Measurements from ENCODE around the gene SLC6A1. TPM values are rescaled to one million over a fixed set of nuclear protein-coding genes. Genes with fewer than 3 reads are reported as not detected.

Gene SLC6A1
- total and polyA plus RNA-seq, 4 donors = 0.87 to 4.5 (median 1.3) TPM

GRCh38 chr3:11062704-11063103 lies 70.2 kb downstream of the SLC6A1 start:
- peaks cover 0 to 2% (median 0%) of the 10 kb centered on the region in 5 donors for H3K4me1 ChIP-seq (ENCODE audit: control insufficient read depth in 5 of 5, insufficient read depth in 5 of 5, low read length in 5 of 5)
- no peak overlapping the region for H3K4me3 ChIP-seq
- TF ChIP-seq CTCF (IDR thresholded peaks at IDR 0.05; ENCODE audit: control extremely low read depth, extremely low read depth) = no peak
- 80 to 87% methylated on average over 7 of the region's 7 CpGs for WGBS, 2 donors
- no peaks in the 10 kb centered on the region for H3K36me3 ChIP-seq (ENCODE audit: control insufficient read depth in 4 of 4, insufficient read depth in 4 of 4, low read length in 4 of 4)
- no peak for ATAC-seq (ENCODE audit: insufficient read depth, low FRiP score)
- peaks cover 0 to 8% (median 0%) of the 10 kb centered on the region in 3 donors for H3K27me3 ChIP-seq (ENCODE audit: control insufficient read depth in 3 of 3, insufficient read depth in 3 of 3, low read length in 2 of 3)
- no peak overlapping the region for H3K9ac ChIP-seq (ENCODE audit: insufficient read depth in 1 of 2, low read length in 2 of 2)
- no peak for DNase-seq
- H3K27ac ChIP-seq (ENCODE audit: low read depth in 1 of 2, low read length in 1 of 2) = no peak overlapping the region
- peaks cover 0 to 8% (median 2%) of the 10 kb centered on the region in 4 donors for H3K9me3 ChIP-seq (ENCODE audit: control insufficient read depth in 4 of 4, insufficient read depth in 3 of 4, low read length in 3 of 4)

- Histone ChIP-seq H3K27ac (ENCODE audit: low read depth in 1 of 2, low read length in 1 of 2) (no peak overlapping the region), H3K9ac (ENCODE audit: insufficient read depth in 1 of 2, low read length in 2 of 2) (no peak overlapping the region), H3K4me1 (ENCODE audit: control insufficient read depth in 5 of 5, insufficient read depth in 5 of 5, low read length in 5 of 5) (no peaks in the 10 kb centered on the region), H3K36me3 (ENCODE audit: control insufficient read depth in 4 of 4, insufficient read depth in 4 of 4, low read length in 4 of 4) (no peaks in the 10 kb centered on the region), H3K4me3 (no peak overlapping the region), H3K9me3 (ENCODE audit: control insufficient read depth in 4 of 4, insufficient read depth in 3 of 4, low read length in 3 of 4) (peaks cover 0 to 6% (median 3%) of the 10 kb centered on the region in 4 donors), H3K27me3 (ENCODE audit: control insufficient read depth in 3 of 3, insufficient read depth in 3 of 3, low read length in 2 of 3) (no peaks in the 10 kb centered on the region)
- ATAC-seq (ENCODE audit: insufficient read depth, low FRiP score) = no peak
- no peak for DNase-seq
- WGBS, 2 donors = 86 to 93% methylated on average over 26 of the region's 26 CpGs
- TF ChIP-seq CTCF (IDR thresholded peaks at IDR 0.05; ENCODE audit: control extremely low read depth, extremely low read depth) = no peak
Observed at GRCh38 chr3:11071096-11071755, 78.7 kb downstream of the SLC6A1 start.

GRCh38 chr3:11072631-11073030 lies 80.1 kb downstream of the SLC6A1 start:
- 57 to 63% methylated on average over 5 of the region's 5 CpGs for WGBS, 2 donors
- no peaks in the 10 kb centered on the region for H3K27me3 ChIP-seq (ENCODE audit: control insufficient read depth in 3 of 3, insufficient read depth in 3 of 3, low read length in 2 of 3)
- no peaks in the 10 kb centered on the region for H3K4me1 ChIP-seq (ENCODE audit: control insufficient read depth in 5 of 5, insufficient read depth in 5 of 5, low read length in 5 of 5)
- no peak for ATAC-seq (ENCODE audit: insufficient read depth, low FRiP score)
- H3K9ac ChIP-seq (ENCODE audit: insufficient read depth in 1 of 2, low read length in 2 of 2) = no peak overlapping the region
- no peak overlapping the region for H3K27ac ChIP-seq (ENCODE audit: low read depth in 1 of 2, low read length in 1 of 2)
- no peak for DNase-seq
- H3K36me3 ChIP-seq (ENCODE audit: control insufficient read depth in 4 of 4, insufficient read depth in 4 of 4, low read length in 4 of 4) = no peaks in the 10 kb centered on the region
- H3K9me3 ChIP-seq (ENCODE audit: control insufficient read depth in 4 of 4, insufficient read depth in 3 of 4, low read length in 3 of 4) = peaks cover 0 to 5% (median 2%) of the 10 kb centered on the region in 4 donors
- H3K4me3 ChIP-seq = no peak overlapping the region
- no peak for TF ChIP-seq CTCF (IDR thresholded peaks at IDR 0.05; ENCODE audit: control extremely low read depth, extremely low read depth)

GRCh38 chr3:11074011-11074410 lies 81.5 kb downstream of the SLC6A1 start:
- no peak overlapping the region for H3K4me3 ChIP-seq
- ATAC-seq (ENCODE audit: insufficient read depth, low FRiP score) (no peak), DNase-seq (no peak)
- no peak overlapping the region for H3K27ac ChIP-seq (ENCODE audit: low read depth in 1 of 2, low read length in 1 of 2)
- no peak overlapping the region for H3K9ac ChIP-seq (ENCODE audit: insufficient read depth in 1 of 2, low read length in 2 of 2)
- H3K4me1 ChIP-seq (ENCODE audit: control insufficient read depth in 5 of 5, insufficient read depth in 5 of 5, low read length in 5 of 5) = no peaks in the 10 kb centered on the region
- no peak for TF ChIP-seq CTCF (IDR thresholded peaks at IDR 0.05; ENCODE audit: control extremely low read depth, extremely low read depth)
- no peaks in the 10 kb centered on the region for H3K36me3 ChIP-seq (ENCODE audit: control insufficient read depth in 4 of 4, insufficient read depth in 4 of 4, low read length in 4 of 4)
- no peaks in the 10 kb centered on the region for H3K9me3 ChIP-seq (ENCODE audit: control insufficient read depth in 4 of 4, insufficient read depth in 3 of 4, low read length in 3 of 4)
- whole genome bisulfite sequencing, 2 donors = 15 to 58% methylated on average over 2 of the region's 2 CpGs
- H3K27me3 ChIP-seq (ENCODE audit: control insufficient read depth in 3 of 3, insufficient read depth in 3 of 3, low read length in 2 of 3) = no peaks in the 10 kb centered on the region

All from lung (tissue), 12 donors.